SK-N-SH treated with all-trans-retinoic acid at 6 μM for 48 hours (cell line): ENCODE measurements around the gene SERGEF.

Source experiments
- ATAC-seq: fragments of 200-7000 bp; cut with Tn5 transposase; 3 replicates; pipeline ENCODE4 v1.9.1; 2020; ENCODE audit warnings: mild to moderate bottlenecking, moderate library complexity
- ARNTL ChIP-seq: fragments of 450-650 bp; formaldehyde crosslinking; IDR thresholded peaks from 2 replicates; pipeline ENCODE4 v1.5.0; 2020; ENCODE audit warnings: low read depth, mild to moderate bottlenecking, moderate library complexity, borderline replicate concordance
- BACH2 ChIP-seq: fragments of 250-450 bp; sonication (Bioruptor Pico); IDR thresholded peaks from 2 replicates; pipeline ENCODE4 v1.9.0; 2021; ENCODE audit warnings: mild to moderate bottlenecking, borderline replicate concordance
- CREB5 ChIP-seq: fragments of 250-450 bp; sonication (Bioruptor Pico); IDR thresholded peaks from 2 replicates; pipeline ENCODE4 v1.5.1; 2020; ENCODE audit warnings: low read depth, mild to moderate bottlenecking, moderate library complexity
- CSDC2 ChIP-seq: fragments of 250-450 bp; sonication (Bioruptor Pico); IDR thresholded peaks from 2 replicates; pipeline ENCODE4 v1.5.0; 2020; ENCODE audit warnings: mild to moderate bottlenecking, moderate library complexity
- GLIS3 ChIP-seq: fragments of 250-450 bp; sonication (Bioruptor Pico); IDR thresholded peaks from 2 replicates; pipeline ENCODE4 v1.5.0; 2020; ENCODE audit warnings: mild to moderate bottlenecking, moderate library complexity
- ISL1 ChIP-seq: fragments of 250-450 bp; sonication (Bioruptor Pico); IDR thresholded peaks from 2 replicates; pipeline ENCODE4 v2.1.2; 2022; ENCODE audit warnings: mild to moderate bottlenecking, moderate library complexity
- PATZ1 ChIP-seq: fragments of 250-450 bp; sonication (Bioruptor Pico); IDR thresholded peaks from 2 replicates; pipeline ENCODE4 v1.8.0; 2020; ENCODE audit warnings: mild to moderate bottlenecking, moderate library complexity, borderline replicate concordance
- POU6F1 ChIP-seq: fragments of 250-450 bp; sonication (Bioruptor Pico); IDR thresholded peaks from 2 replicates; pipeline ENCODE4 v1.8.0; 2021; ENCODE audit warnings: low read depth, mild to moderate bottlenecking, moderate library complexity, borderline replicate concordance
- PPARA ChIP-seq: fragments of 250-450 bp; sonication (Bioruptor Pico); IDR thresholded peaks from 2 replicates; pipeline ENCODE4 v1.5.0; 2020; ENCODE audit warnings: mild to moderate bottlenecking, borderline replicate concordance
- RARB ChIP-seq: fragments of 250-450 bp; sonication (Bioruptor Pico); IDR thresholded peaks from 2 replicates; pipeline ENCODE4 v1.8.0; 2021; ENCODE audit warnings: mild to moderate bottlenecking, moderate library complexity
- TCF4 ChIP-seq: fragments of 250-450 bp; sonication (Bioruptor Pico); IDR thresholded peaks from 2 replicates; pipeline ENCODE4 v1.8.0; 2021; ENCODE audit warnings: mild to moderate bottlenecking, moderate library complexity, borderline replicate concordance
- TOX ChIP-seq: fragments of 250-450 bp; sonication (Bioruptor Pico); IDR thresholded peaks from 2 replicates; pipeline ENCODE4 v1.8.0; 2021; ENCODE audit warnings: mild to moderate bottlenecking, moderate library complexity, borderline replicate concordance
- TSHZ2 ChIP-seq: fragments of 250-450 bp; sonication (Bioruptor Pico); IDR thresholded peaks from 2 replicates; pipeline ENCODE4 v1.5.0; 2020; ENCODE audit warnings: mild to moderate bottlenecking, moderate library complexity
- ZC3H10 ChIP-seq: fragments of 250-450 bp; sonication (Bioruptor Pico); IDR thresholded peaks from 2 replicates; pipeline ENCODE4 v1.5.1; 2021; ENCODE audit warnings: mild to moderate bottlenecking, moderate library complexity
- ZNF565 ChIP-seq: fragments of 450-650 bp; formaldehyde crosslinking; conservative IDR thresholded peaks from 2 replicates; pipeline ENCODE4 v1.5.0; 2020; ENCODE audit warnings: low read depth, mild to moderate bottlenecking, moderate library complexity
- ZNF70 ChIP-seq: fragments of 450-650 bp; formaldehyde crosslinking; IDR thresholded peaks from 2 replicates; pipeline ENCODE4 v1.5.0; 2020; ENCODE audit warnings: mild to moderate bottlenecking, moderate library complexity
- ZNF8 ChIP-seq: fragments of 450-650 bp; formaldehyde crosslinking; IDR thresholded peaks from 2 replicates; pipeline ENCODE4 v1.5.0; 2020; ENCODE audit warnings: mild to moderate bottlenecking, moderate library complexity

SERGEF gene

GRCh38 chr11:17767914-17768313, 244.9 kb downstream of the SERGEF start:
- no peak for ATAC-seq
- TF ChIP-seq TCF4 (CRISPR knock-in tag): no peak
- TF ChIP-seq TOX (CRISPR knock-in tag): no peak
- TF ChIP-seq CSDC2 (CRISPR knock-in tag): no peak
- no peak for TF ChIP-seq ISL1 (CRISPR knock-in tag)
- no peak for TF ChIP-seq ZNF565 (CRISPR knock-in tag)
- TF ChIP-seq PATZ1 (CRISPR knock-in tag): no peak
- TF ChIP-seq PPARA (CRISPR knock-in tag): no peak
- no peak for TF ChIP-seq ZC3H10
- TF ChIP-seq TSHZ2 (CRISPR knock-in tag): no peak

- TF ChIP-seq PATZ1 (CRISPR knock-in tag) (no peak), ARNTL (CRISPR knock-in tag) (no peak), PPARA (CRISPR knock-in tag) (no peak), CREB5 (no peak), ZNF8 (CRISPR knock-in tag) (no peak), POU6F1 (CRISPR knock-in tag) (no peak), TOX (CRISPR knock-in tag) (no peak), ISL1 (CRISPR knock-in tag) (no peak), TCF4 (CRISPR knock-in tag) (no peak), CSDC2 (CRISPR knock-in tag) (no peak), ZNF565 (CRISPR knock-in tag) (no peak), GLIS3 (CRISPR knock-in tag) (no peak)
- TF ChIP-seq, all 23 proteins: peak for 0
- no peak for ATAC-seq
These were observed 245.5 kb downstream of the SERGEF start for GRCh38 chr11:17767301-17767885.

GRCh38 chr11:17766590-17766989, 246.3 kb downstream of the SERGEF start:
- ATAC-seq: 0 out of 3 replicates have a peak, but pooled peaks have one; percentile 26
- no peak for TF ChIP-seq ZNF8 (CRISPR knock-in tag)
- TF ChIP-seq RARB: no peak
- TF ChIP-seq PPARA (CRISPR knock-in tag): no peak
- no peak for TF ChIP-seq BACH2 (CRISPR knock-in tag)
- TF ChIP-seq ISL1 (CRISPR knock-in tag): no peak
- TF ChIP-seq POU6F1 (CRISPR knock-in tag): no peak
- no peak for TF ChIP-seq ARNTL (CRISPR knock-in tag)
- no peak for TF ChIP-seq ZNF70 (CRISPR knock-in tag)
- no peak for TF ChIP-seq ZNF565 (CRISPR knock-in tag)
